ENCODE measurements around the gene ADGRD1. TPM values are rescaled to one million over a fixed set of nuclear protein-coding genes. Genes with fewer than 3 reads are reported as not detected.
"Not testable (repeated sequence)": the region's sequence is repeated elsewhere in the genome, so short reads cannot be mapped to it uniquely, and the experiment has no call there.

ADGRD1 gene
- total RNA-seq, 1 donor from 2014 or later, result 8.4 TPM

DNA sequence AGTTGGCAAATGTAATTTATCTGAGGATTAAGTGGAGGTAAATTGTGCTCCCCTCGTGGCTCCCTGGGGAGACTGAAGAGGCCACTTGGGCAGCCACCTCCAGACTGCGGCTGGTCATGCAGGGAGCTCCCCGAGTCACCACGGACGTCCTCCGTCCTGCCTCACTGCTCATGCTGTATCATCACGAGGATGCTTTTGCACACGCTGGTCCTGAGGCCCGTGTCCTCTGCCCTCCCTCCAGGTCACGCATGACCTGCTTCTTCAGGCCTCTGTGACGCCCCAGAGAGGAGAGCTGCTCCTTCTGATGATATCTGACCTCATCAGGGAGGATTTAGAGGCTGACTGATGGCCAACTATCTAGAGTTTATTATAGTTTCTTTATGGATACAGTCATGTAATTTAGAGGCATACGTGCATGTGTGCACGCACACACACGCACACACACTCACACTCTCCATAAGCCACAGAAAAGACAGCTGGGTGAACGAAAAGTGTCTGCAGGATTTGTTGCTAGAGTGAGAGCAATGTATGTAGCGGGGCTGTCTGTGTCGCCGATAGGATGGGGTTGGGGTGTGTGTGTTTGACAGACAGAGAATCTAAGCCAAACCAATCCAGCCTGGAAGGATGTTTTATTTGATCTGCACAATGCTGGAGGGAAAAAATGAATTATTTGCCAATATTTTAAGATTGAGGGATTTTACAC, 160.0 kb downstream of the ADGRD1 start:
- intact Hi-C loops (cut with micrococcal nuclease), result no loop called here
- peaks cover 11% of the 10 kb centered on the region for H3K9me3 Mint-ChIP-seq
- no peaks in the 10 kb centered on the region for H3K36me3 Mint-ChIP-seq (ENCODE audit: low read depth)
- H3K4me3 Mint-ChIP-seq (ENCODE audit: low read depth), result no peak overlapping the region
- DNase-seq (ENCODE audit: low spot score), result no peak
- no peak overlapping the region for H3K27ac Mint-ChIP-seq
- H3K27me3 Mint-ChIP-seq (ENCODE audit: low read depth), result no peaks in the 10 kb centered on the region
- peaks cover 6% of the 10 kb centered on the region for H3K4me1 Mint-ChIP-seq (ENCODE audit: low read depth)

DNA sequence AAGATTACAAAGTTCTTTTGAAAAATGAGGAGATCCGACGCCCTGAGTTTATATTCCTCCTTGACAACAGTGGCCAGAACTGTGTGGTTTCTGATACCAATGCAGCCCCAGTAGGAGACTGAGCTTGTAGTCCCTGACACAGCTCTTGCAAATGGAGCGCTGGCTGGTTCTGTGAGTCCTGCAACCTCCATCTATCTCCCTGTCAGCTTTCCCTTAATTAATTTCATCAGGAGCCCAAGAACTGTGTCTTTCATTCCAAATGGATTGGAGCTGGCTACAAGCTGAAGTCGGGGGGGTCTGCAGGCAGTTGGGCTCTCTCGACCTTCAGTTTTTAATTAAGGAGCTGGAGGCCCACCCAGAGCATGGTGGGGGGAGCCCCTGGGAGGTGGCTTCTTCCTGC, 160.6 kb downstream of the ADGRD1 start:
- peaks cover 6% of the 10 kb centered on the region for H3K4me1 Mint-ChIP-seq (ENCODE audit: low read depth)
- no peak overlapping the region for H3K4me3 Mint-ChIP-seq (ENCODE audit: low read depth)
- no peaks in the 10 kb centered on the region for H3K36me3 Mint-ChIP-seq (ENCODE audit: low read depth)
- intact Hi-C loops (cut with micrococcal nuclease), result no loop called here
- peaks cover 7% of the 10 kb centered on the region for H3K9me3 Mint-ChIP-seq
- H3K27me3 Mint-ChIP-seq (ENCODE audit: low read depth), result no peaks in the 10 kb centered on the region
- H3K27ac Mint-ChIP-seq, result no peak overlapping the region
- DNase-seq (ENCODE audit: low spot score), result no peak

- Mint-ChIP-seq H3K9me3 (no peaks in the 10 kb centered on the region), H3K4me3 (ENCODE audit: low read depth) (no peak overlapping the region), H3K27me3 (ENCODE audit: low read depth) (no peaks in the 10 kb centered on the region), H3K27ac (no peak overlapping the region), H3K36me3 (ENCODE audit: low read depth) (no peaks in the 10 kb centered on the region), H3K4me1 (ENCODE audit: low read depth) (peaks cover 6% of the 10 kb centered on the region)
- intact Hi-C loops (cut with micrococcal nuclease), result no loop called here
- no peak for DNase-seq (ENCODE audit: low spot score)
These were observed 161.4 kb downstream of the ADGRD1 start for GRCh38 chr12:131114942-131115584.

DNA sequence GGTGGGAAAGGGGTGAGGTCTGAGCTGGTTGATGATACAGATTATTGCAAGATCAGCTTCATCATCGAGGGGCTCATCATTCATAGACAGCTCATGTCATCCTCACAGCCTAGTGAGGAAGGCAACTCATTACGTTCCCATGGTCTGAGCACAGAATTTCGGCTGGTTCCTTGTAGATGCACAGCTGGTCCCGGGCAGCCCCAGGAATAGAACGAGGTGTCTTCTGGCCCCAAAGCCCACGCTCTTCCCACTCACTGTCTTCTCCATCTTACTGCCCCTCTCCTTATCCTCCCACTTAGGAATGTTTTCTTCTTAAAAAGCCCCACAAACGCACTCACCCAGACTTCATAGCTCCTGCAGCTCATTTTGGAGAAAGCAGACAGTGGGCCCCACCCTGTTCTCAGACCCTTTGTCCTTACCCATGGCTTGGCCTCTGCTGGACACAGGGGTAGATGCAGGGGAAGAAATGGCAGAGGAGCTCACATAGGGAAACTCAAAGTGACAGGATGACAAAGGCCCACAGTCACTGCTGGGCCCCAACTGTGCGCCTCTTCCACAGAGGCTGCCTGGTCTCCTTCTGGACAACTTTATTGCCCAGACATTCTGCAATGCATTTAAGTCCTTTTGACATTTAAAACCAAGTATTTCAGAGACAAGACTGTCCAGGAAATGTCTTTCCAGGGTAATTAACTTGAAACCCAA, 162.2 kb downstream of the ADGRD1 start:
- Mint-ChIP-seq H3K27ac (no peak overlapping the region), H3K36me3 (ENCODE audit: low read depth) (no peaks in the 10 kb centered on the region), H3K9me3 (no peaks in the 10 kb centered on the region), H3K4me3 (ENCODE audit: low read depth) (no peak overlapping the region), H3K4me1 (ENCODE audit: low read depth) (peaks cover 6% of the 10 kb centered on the region), H3K27me3 (ENCODE audit: low read depth) (no peaks in the 10 kb centered on the region)
- DNase-seq (ENCODE audit: low spot score), result no peak
- intact Hi-C loops (cut with micrococcal nuclease), result no loop called here

- intact Hi-C loops (cut with micrococcal nuclease), result no loop called here
These were observed 162.9 kb downstream of the ADGRD1 start for GRCh38 chr12:131116468-131117117.

DNA sequence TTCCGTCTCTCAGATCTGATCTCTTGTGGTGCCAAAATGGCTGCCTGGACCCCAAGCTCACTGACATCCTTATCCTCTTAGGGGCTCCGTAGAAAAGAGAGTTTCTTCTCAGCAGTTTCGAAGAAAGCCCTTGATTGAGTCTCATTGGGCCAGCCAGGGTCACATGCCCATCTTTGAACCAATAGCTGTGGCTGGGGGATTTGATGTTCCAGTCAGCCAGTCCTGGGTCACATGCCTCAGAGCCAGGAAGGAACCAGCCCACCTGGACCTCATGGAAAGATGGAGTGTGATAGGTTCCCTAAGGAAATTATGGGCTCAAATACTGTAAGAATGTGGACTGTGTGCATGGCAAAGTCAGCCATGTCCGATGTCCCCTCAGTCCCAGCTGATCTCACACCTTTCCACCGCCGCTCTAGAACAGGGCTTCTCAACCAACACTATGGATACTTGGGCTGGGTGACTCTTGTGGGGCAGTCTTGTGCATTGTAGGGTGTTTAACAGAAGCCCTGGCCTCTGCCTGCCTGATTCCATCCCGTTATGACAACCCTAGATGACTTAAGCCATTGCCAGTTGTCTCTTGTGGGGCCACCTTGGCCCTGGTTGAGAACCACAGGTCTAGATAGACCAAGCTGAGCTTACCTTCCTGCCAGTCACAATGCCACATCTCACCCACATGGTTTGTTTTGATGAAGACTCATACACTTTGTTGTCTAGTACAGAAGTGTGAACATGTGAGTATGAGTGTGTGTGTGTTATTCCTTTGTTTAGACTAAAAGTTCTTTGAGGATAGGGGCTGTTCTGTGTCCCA, 163.9 kb downstream of the ADGRD1 start:
- Mint-ChIP-seq H3K9me3 (no peaks in the 10 kb centered on the region), H3K4me3 (ENCODE audit: low read depth) (no peak overlapping the region), H3K27me3 (ENCODE audit: low read depth) (no peaks in the 10 kb centered on the region), H3K36me3 (ENCODE audit: low read depth) (no peaks in the 10 kb centered on the region), H3K27ac (no peak overlapping the region), H3K4me1 (ENCODE audit: low read depth) (peaks cover 1% of the 10 kb centered on the region)
- DNase-seq (ENCODE audit: low spot score), result no peak
- intact Hi-C loops (cut with micrococcal nuclease), result no loop called here

More at GRCh38 chr12:131116468-131117117, 162.9 kb downstream of the ADGRD1 start:
- Mint-ChIP-seq H3K4me3 (ENCODE audit: low read depth) (no peak overlapping the region), H3K4me1 (ENCODE audit: low read depth) (peaks cover 5% of the 10 kb centered on the region), H3K36me3 (ENCODE audit: low read depth) (no peaks in the 10 kb centered on the region), H3K27me3 (ENCODE audit: low read depth) (no peaks in the 10 kb centered on the region), H3K9me3 (no peaks in the 10 kb centered on the region), H3K27ac (no peak overlapping the region)
- DNase-seq (ENCODE audit: low spot score), result no peak

GRCh38 chr12:131118371-131118770, 164.7 kb downstream of the ADGRD1 start:
- intact Hi-C loops (cut with micrococcal nuclease), result no loop called here
- H3K4me1 Mint-ChIP-seq (ENCODE audit: low read depth), result no peaks in the 10 kb centered on the region
- H3K9me3 Mint-ChIP-seq, result no peaks in the 10 kb centered on the region
- no peak for DNase-seq (ENCODE audit: low spot score)
- no peaks in the 10 kb centered on the region for H3K36me3 Mint-ChIP-seq (ENCODE audit: low read depth)
- no peak overlapping the region for H3K27ac Mint-ChIP-seq
- H3K4me3 Mint-ChIP-seq (ENCODE audit: low read depth), result no peak overlapping the region
- no peaks in the 10 kb centered on the region for H3K27me3 Mint-ChIP-seq (ENCODE audit: low read depth)

DNA sequence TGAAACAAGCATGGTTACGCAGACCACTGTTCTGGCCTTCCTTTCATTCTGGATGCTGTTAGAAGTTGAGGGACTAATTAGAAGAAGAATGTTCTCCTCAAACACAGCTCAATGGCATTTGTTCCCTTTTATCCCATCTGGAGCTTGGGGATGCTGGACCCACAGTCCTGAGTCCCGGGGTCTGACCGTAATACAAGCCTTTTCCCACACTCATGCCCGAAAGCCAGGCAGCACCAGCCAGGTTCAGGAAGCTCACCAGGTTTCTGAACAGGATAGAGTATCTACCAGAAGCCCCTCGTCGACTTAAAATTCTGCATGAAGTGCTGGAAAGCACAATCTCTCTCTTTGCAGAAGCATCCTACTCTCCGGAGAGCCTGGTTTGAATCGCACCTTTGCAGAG, 165.6 kb downstream of the ADGRD1 start:
- H3K9me3 Mint-ChIP-seq; H3K4me1 Mint-ChIP-seq (ENCODE audit: low read depth); H3K36me3 Mint-ChIP-seq (ENCODE audit: low read depth); H3K4me3 Mint-ChIP-seq (ENCODE audit: low read depth); intact Hi-C loops (cut with micrococcal nuclease); H3K27me3 Mint-ChIP-seq (ENCODE audit: low read depth); H3K27ac Mint-ChIP-seq; DNase-seq (ENCODE audit: low spot score): not testable (repeated sequence)

DNA sequence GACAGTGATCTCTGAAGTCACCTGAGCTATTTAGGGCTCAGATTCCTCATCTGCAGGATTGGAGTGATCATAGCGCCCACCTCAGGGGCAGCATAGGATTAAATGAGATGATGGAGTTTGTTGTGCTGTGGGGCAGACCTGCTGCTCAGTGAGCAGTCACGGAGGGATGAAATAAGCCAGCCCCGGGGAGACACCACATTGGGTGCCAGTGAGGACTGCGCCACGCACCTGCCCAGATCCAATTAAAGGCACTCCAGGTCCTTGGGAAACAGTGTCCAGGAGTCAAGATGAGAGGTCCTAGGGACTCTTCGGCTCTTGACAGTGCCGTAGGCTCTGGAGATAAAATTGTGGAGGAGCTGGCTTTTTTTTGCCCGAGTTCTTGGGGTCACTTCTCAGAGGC, 166.2 kb downstream of the ADGRD1 start:
- no peak overlapping the region for H3K4me3 Mint-ChIP-seq (ENCODE audit: low read depth)
- no peaks in the 10 kb centered on the region for H3K27me3 Mint-ChIP-seq (ENCODE audit: low read depth)
- no peaks in the 10 kb centered on the region for H3K4me1 Mint-ChIP-seq (ENCODE audit: low read depth)
- no peaks in the 10 kb centered on the region for H3K36me3 Mint-ChIP-seq (ENCODE audit: low read depth)
- no peak for DNase-seq (ENCODE audit: low spot score)
- H3K27ac Mint-ChIP-seq, result no peak overlapping the region
- intact Hi-C loops (cut with micrococcal nuclease), result no loop called here
- H3K9me3 Mint-ChIP-seq, result no peaks in the 10 kb centered on the region

DNA sequence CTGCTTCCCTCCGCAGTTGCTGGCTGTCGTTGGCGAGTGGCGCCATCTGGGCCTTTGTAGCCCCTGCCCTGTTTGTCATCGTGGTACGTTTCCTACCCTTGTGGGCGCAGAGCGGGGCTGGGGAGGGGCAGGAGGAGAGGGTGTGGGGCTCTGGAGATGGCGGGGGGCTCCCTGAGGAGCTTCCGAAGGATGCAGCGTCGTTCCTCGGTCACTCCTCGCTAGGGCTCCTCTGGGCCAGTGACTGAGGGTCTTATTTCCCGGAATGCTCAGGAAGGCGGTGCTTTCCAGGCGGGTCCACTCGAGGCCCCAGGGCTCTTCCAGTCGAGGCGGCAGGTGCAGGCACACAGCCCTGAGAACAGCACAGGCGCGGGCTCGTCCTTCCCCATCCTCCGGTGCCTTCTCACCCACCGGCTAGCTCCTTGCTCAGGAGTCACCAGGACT, 167.1 kb downstream of the ADGRD1 start:
- Mint-ChIP-seq H3K4me1 (ENCODE audit: low read depth) (no peaks in the 10 kb centered on the region), H3K4me3 (ENCODE audit: low read depth) (no peak overlapping the region), H3K36me3 (ENCODE audit: low read depth) (no peaks in the 10 kb centered on the region), H3K9me3 (no peaks in the 10 kb centered on the region), H3K27me3 (ENCODE audit: low read depth) (no peaks in the 10 kb centered on the region), H3K27ac (no peak overlapping the region)
- no peak for DNase-seq (ENCODE audit: low spot score)
- intact Hi-C loops (cut with micrococcal nuclease), result no loop called here

GRCh38 chr12:131121705-131122405, 168.1 kb downstream of the ADGRD1 start:
- Mint-ChIP-seq H3K9me3 (no peaks in the 10 kb centered on the region), H3K4me3 (ENCODE audit: low read depth) (no peak overlapping the region), H3K4me1 (ENCODE audit: low read depth) (no peaks in the 10 kb centered on the region), H3K36me3 (ENCODE audit: low read depth) (no peaks in the 10 kb centered on the region), H3K27ac (no peak overlapping the region), H3K27me3 (ENCODE audit: low read depth) (no peaks in the 10 kb centered on the region)
- intact Hi-C loops (cut with micrococcal nuclease), result no loop called here
- no peak for DNase-seq (ENCODE audit: low spot score)

GRCh38 chr12:131122631-131123030, 168.9 kb downstream of the ADGRD1 start:
- no peaks in the 10 kb centered on the region for H3K9me3 Mint-ChIP-seq
- H3K27me3 Mint-ChIP-seq (ENCODE audit: low read depth), result no peaks in the 10 kb centered on the region
- H3K36me3 Mint-ChIP-seq (ENCODE audit: low read depth), result no peaks in the 10 kb centered on the region
- H3K4me1 Mint-ChIP-seq (ENCODE audit: low read depth), result no peaks in the 10 kb centered on the region
- intact Hi-C loops (cut with micrococcal nuclease), result no loop called here
- no peak overlapping the region for H3K4me3 Mint-ChIP-seq (ENCODE audit: low read depth)
- no peak overlapping the region for H3K27ac Mint-ChIP-seq
- no peak for DNase-seq (ENCODE audit: low spot score)
